Activated CD8-positive, alpha-beta memory T cell treated with anti-CD3 and anti-CD28 coated beads, Interleukin-2, amount 50 U/mL, for 4 hours (primary cell): Measurements from ENCODE around the gene RGS4.

Source experiments
- DNase-seq: peaks from one replicate; pipeline ENCODE4 v3.0.0-alpha.2; 2020

RGS4 gene

GRCh38 chr1:163104385-163105099, 35.4 kb downstream of the RGS4 start:
- DNase-seq, result no peak

GRCh38 chr1:163106364-163106987, 37.3 kb downstream of the RGS4 start:
- no peak for DNase-seq

- no peak for DNase-seq
Observed at GRCh38 chr1:163107655-163108054, 38.5 kb downstream of the RGS4 start.

DNA sequence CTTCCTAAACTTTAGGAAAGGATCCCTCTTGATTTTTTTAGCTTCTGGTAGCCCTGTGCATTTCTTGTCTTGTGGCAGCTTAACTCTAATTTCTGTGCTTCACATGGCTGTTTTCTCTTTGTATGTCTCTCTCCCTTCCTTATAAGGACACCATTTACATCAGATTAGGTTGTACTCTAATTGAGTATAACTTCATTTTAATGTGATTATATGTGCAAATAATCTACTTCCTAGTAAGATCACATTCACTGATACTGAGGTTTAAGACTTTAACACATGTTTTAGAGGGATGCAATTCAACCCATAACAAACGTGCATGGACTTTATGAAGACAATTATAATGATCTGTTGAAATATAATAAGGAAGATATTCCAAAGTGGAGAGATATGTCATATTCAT, 46.7 kb downstream of the RGS4 start:
- no peak for DNase-seq

DNA sequence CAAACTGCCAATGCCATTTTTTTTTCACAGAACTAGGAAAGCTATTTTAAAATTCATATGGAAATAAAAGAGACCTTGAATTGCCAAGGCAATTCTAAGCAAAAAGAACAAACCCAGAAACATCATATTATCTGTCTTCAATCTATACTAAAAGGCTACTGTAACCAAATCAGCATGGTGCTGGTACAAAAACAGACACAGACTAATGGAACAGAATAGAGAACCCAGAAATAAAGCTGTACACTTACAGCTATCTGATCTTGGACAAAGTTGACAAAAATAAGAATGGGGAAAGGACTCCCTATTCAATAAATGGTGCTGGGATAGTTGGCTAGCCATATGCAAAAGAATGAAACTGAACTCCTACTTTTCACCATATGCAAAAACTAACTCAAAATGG, 50.5 kb downstream of the RGS4 start:
- no peak for DNase-seq

- no peak for DNase-seq
Observed at GRCh38 chr1:163120372-163120771, 51.2 kb downstream of the RGS4 start.

GRCh38 chr1:163124812-163125211, 55.7 kb downstream of the RGS4 start:
- no peak for DNase-seq
